Effector memory CD4-positive, alpha-beta T cell (primary cell): ENCODE data around the gene ARHGAP26.

ENCODE experiments used
- DNase-seq, 3 donors: peaks; one replicate each; pipeline ENCODE4 v3.0.0-alpha.2; 2020
- H3K27ac ChIP-seq: 2 replicates; pipeline ENCODE4 v1.7.0; 2013; ENCODE audit warnings: mild to moderate bottlenecking, low read length, moderate library complexity; ENCODE audit not compliant: insufficient read depth, poor library complexity, severe bottlenecking
- H3K27me3 ChIP-seq: replicated peaks from 2 replicates; pipeline ENCODE4 v1.7.0; 2013; ENCODE audit warnings: mild to moderate bottlenecking, low read length; ENCODE audit not compliant: insufficient read depth, control insufficient read depth, poor library complexity, severe bottlenecking
- H3K36me3 ChIP-seq: 2 replicates; pipeline ENCODE4 v1.7.0; 2013; ENCODE audit warnings: mild to moderate bottlenecking, low read length, moderate library complexity; ENCODE audit not compliant: control insufficient read depth, insufficient read depth
- H3K4me1 ChIP-seq: 2 replicates; pipeline ENCODE4 v1.7.0; 2013; ENCODE audit warnings: low read length, mild to moderate bottlenecking; ENCODE audit not compliant: control insufficient read depth, insufficient read depth, poor library complexity, severe bottlenecking
- H3K4me3 ChIP-seq: 2 replicates; pipeline ENCODE4 v1.7.0; 2013; ENCODE audit warnings: low read length, low read depth, mild to moderate bottlenecking; ENCODE audit not compliant: insufficient read depth, poor library complexity, severe bottlenecking
- H3K9me3 ChIP-seq: 2 replicates; pipeline ENCODE4 v1.7.0; 2013; ENCODE audit warnings: mild to moderate bottlenecking, low read length, moderate library complexity; ENCODE audit not compliant: control insufficient read depth

ARHGAP26 gene

DNA sequence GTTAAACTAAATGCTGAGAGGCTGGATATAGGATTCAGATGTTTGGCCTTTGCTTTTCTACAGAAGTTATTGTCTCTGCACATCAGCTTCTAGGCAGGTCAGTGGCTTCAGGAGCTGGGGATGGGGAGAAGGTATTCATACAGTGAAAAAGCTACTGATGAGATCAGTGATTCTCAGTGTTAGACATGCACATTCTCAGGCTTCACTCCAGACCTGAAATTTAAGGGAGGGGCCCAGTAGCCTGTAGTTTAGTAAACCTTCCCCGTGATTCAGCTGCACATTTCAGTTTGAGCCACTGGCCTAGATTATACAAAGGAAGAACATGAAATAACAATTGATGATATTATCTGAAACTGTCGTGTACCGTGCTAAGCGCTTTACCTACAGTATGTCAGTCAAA lies 127.2 kb downstream of the ARHGAP26 start:
- DNase-seq: no peak

DNA sequence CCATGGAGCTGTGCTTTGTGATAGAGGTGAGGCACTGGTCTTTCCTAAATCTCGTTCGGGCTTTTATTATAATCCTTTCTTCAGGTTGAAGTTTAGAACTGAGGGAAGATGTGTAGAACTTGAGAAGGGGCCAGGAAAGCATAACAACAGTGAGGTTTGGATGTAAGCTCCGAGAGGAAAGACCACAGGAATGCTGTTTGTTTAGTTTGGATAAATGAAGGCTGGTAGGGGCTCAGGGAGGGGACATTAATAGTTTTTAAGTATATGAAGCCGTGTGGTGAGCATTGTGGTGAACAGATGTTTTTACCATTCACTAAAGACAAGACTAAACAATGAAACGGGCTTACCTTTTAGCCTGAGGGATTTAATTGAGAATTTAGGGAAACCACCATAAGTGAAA lies 130.8 kb downstream of the ARHGAP26 start:
- Histone ChIP-seq H3K4me1 (no peaks in the 10 kb centered on the region), H3K27ac (no peak overlapping the region), H3K9me3 (no peaks in the 10 kb centered on the region), H3K4me3 (no peak overlapping the region), H3K27me3 (no peaks in the 10 kb centered on the region), H3K36me3 (peaks cover 12% of the 10 kb centered on the region)
- DNase-seq: no peak

More for the DNA sequence above, 127.2 kb downstream of the ARHGAP26 start:
- Histone ChIP-seq H3K27ac (no peak overlapping the region), H3K4me1 (no peaks in the 10 kb centered on the region), H3K27me3 (no peaks in the 10 kb centered on the region), H3K4me3 (no peak overlapping the region), H3K36me3 (peaks cover 7% of the 10 kb centered on the region), H3K9me3 (no peaks in the 10 kb centered on the region)

DNA sequence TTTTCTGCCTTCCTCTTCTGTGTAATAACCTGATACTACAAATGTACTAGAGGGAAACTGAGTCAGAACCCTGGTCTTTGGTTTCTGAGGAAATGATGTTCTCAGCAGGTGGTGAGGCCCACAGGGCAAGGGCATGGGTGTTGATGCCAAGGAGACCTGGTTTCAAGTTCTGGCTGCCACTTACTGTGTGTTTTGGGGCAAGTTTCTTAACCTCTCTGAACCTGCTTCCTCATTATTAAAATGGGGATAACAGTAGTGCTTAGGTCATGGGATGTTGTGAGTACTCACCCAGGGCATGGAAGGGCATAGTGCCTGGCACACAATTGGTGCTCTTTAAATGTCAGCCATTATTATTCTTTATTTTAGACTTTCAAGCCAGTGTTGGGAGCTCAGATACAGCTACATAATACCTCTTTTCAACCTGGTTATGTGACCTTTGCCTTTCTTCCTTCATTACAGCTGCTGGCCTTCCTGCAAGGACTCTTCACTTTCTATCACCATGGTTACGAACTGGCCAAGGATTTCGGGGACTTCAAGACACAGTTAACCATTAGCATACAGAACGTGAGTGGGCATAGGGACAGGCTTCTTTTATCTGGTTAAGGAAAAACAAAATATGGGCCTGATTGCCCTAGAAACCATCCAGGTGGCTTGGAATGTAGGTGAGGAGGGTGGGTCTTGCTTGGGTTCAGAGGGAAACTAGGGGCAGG lies 131.5 kb downstream of the ARHGAP26 start:
- Histone ChIP-seq H3K4me3 (no peak overlapping the region), H3K27ac (no peak overlapping the region), H3K27me3 (no peaks in the 10 kb centered on the region), H3K4me1 (no peaks in the 10 kb centered on the region), H3K36me3 (peaks cover 11% of the 10 kb centered on the region), H3K9me3 (no peaks in the 10 kb centered on the region)
- no peak for DNase-seq

DNA sequence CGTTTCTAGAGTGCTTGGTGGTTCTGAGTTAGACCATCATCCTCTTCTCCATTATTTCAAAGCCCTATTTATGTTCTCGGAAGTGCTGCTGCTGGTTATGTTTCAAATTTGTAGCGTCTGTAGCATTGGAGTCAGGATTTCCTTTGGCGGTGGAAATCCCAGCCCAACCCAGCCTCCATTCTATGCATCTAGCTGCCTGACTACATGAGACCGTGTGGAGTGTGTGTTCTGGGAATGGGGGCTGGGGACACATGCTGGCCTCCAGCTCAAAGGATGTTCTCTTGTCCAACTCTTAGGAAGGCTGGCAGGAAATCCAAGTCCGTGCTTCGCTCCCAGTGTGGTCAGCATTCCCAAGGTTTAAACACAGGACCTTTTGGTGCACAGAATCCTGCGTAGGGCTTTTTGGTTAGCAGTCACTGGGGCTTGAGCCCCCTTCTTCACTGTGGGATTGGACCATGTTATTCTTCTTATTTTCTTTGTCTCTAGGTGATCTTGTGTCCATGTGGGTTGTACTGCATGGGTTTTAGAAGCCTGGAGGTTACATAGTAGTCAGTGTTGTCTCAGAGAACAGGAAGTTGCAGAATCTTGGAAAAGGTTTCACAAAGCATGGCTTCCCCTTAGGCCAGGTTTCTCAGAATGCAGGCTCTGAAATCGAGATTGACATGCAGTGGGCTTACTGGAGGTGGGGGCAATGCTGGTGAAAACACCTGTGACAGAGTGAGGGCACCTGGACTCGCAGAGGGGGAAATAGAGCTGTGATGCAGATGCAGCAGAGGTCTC lies 132.2 kb downstream of the ARHGAP26 start:
- no peak overlapping the region for H3K4me3 ChIP-seq
- no peak for DNase-seq
- no peak overlapping the region for H3K27ac ChIP-seq
- H3K27me3 ChIP-seq: no peaks in the 10 kb centered on the region
- H3K4me1 ChIP-seq: no peaks in the 10 kb centered on the region
- H3K9me3 ChIP-seq: no peaks in the 10 kb centered on the region
- H3K36me3 ChIP-seq: peaks cover 12% of the 10 kb centered on the region

- Histone ChIP-seq H3K36me3 (peaks cover 17% of the 10 kb centered on the region), H3K27ac (no peak overlapping the region), H3K9me3 (no peaks in the 10 kb centered on the region), H3K4me3 (no peak overlapping the region), H3K4me1 (no peaks in the 10 kb centered on the region), H3K27me3 (no peaks in the 10 kb centered on the region)
- no peak for DNase-seq
Measured at GRCh38 chr5:142904416-142904815, 134.2 kb downstream of the ARHGAP26 start.

DNA sequence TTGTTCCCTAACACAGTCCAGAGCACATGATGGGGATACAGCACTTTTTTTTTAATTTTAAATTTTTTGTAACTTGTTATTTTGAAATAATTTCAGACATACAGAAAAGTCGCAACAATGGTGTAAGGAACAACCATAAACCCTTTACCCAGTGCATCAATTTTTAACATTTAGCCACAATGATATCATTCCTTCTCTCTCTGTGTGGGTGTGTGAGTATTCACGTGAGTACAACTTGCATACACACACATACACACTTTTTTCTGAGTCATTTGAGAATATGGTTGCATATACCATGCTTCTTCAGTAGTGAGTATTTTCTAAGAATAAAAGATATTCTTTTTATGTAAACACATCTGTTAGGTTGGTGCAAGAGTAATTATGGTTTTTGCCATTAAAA lies 135.2 kb downstream of the ARHGAP26 start:
- Histone ChIP-seq H3K4me3 (no peak overlapping the region), H3K27ac (no peak overlapping the region), H3K27me3 (no peaks in the 10 kb centered on the region), H3K4me1 (no peaks in the 10 kb centered on the region), H3K9me3 (no peaks in the 10 kb centered on the region), H3K36me3 (peaks cover 17% of the 10 kb centered on the region)
- no peak for DNase-seq

GRCh38 chr5:142906863-142907671 lies 136.9 kb downstream of the ARHGAP26 start:
- Histone ChIP-seq H3K4me1 (no peaks in the 10 kb centered on the region), H3K4me3 (no peak overlapping the region), H3K27me3 (no peaks in the 10 kb centered on the region), H3K36me3 (peaks cover 17% of the 10 kb centered on the region), H3K27ac (no peak overlapping the region), H3K9me3 (no peaks in the 10 kb centered on the region)
- no peak for DNase-seq

- Histone ChIP-seq H3K4me3 (no peak overlapping the region), H3K27ac (no peak overlapping the region), H3K4me1 (no peaks in the 10 kb centered on the region), H3K36me3 (peaks cover 12% of the 10 kb centered on the region), H3K9me3 (no peaks in the 10 kb centered on the region), H3K27me3 (no peaks in the 10 kb centered on the region)
- DNase-seq: no peak
Measured at GRCh38 chr5:142908659-142909058, 138.5 kb downstream of the ARHGAP26 start.

DNA sequence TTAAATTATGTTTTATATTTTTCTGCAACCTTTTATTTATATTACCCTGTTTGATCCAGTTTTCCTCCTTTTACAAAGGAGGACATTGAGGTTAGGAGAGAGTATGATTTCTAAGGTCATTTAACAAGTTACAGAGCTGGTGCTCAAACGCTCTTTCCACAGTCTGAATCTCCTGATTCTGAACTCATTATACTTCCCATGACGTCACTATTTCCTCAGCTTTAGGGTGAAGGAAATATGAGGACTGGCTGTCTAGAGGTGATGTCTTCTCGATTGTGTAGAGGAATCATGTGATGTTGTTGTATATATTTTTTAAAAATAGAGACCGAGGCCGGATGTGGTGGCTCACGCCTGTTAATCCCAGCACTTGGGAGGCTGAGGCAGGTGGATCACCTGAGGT lies 140.0 kb downstream of the ARHGAP26 start:
- no peak for DNase-seq
- no peaks in the 10 kb centered on the region for H3K9me3 ChIP-seq
- no peak overlapping the region for H3K4me3 ChIP-seq
- H3K36me3 ChIP-seq: peaks cover 13% of the 10 kb centered on the region
- H3K27ac ChIP-seq: no peak overlapping the region
- H3K4me1 ChIP-seq: no peaks in the 10 kb centered on the region
- no peaks in the 10 kb centered on the region for H3K27me3 ChIP-seq

- Histone ChIP-seq H3K4me1 (no peaks in the 10 kb centered on the region), H3K27me3 (no peaks in the 10 kb centered on the region), H3K4me3 (no peak overlapping the region), H3K9me3 (no peaks in the 10 kb centered on the region), H3K36me3 (peaks cover 13% of the 10 kb centered on the region), H3K27ac (no peak overlapping the region)
- no peak for DNase-seq
Measured at GRCh38 chr5:142911170-142911569, 141.0 kb downstream of the ARHGAP26 start.
